ENCODE data around the gene SYT17.

Gene SYT17

DNA sequence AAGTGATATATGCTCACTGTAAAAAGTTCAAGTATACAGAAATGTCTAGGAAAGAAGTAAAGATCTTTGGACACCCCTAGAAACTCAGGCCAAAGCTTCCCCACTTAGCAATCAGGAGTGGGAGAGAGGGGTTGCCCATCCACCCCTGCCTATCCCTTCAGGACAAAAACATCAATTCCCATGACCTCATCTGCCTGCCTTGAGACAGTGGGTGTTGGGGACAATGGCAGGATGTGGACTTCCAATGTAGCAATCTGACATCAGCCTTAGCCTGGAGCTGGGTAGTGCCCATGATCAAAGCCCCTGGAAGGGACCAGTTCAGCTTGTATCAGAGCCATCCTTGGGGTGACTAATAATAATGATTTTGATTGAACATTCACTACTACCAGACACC is 36.2 kb upstream of the SYT17 start:
- no peak for TF ChIP-seq YY1 (IDR thresholded peaks at IDR 0.05; ENCODE audit: low read depth)
- TF ChIP-seq, protein P1, sequence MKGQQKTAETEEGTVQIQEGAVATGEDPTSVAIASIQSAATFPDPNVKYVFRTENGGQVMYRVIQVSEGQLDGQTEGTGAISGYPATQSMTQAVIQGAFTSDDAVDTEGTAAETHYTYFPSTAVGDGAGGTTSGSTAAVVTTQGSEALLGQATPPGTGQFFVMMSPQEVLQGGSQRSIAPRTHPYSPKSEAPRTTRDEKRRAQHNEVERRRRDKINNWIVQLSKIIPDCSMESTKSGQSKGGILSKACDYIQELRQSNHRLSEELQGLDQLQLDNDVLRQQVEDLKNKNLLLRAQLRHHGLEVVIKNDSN (IDR thresholded peaks at IDR 0.05) = no peak
- no peak for TF ChIP-seq CREB1 (IDR thresholded peaks at IDR 0.05; ENCODE audit: low read depth)
- no peak for TF ChIP-seq ZBTB7A (IDR thresholded peaks at IDR 0.05; ENCODE audit: low read depth)
- no peak for TF ChIP-seq EP300 (IDR thresholded peaks at IDR 0.05; ENCODE audit: borderline replicate concordance)
- TF ChIP-seq, protein P2, sequence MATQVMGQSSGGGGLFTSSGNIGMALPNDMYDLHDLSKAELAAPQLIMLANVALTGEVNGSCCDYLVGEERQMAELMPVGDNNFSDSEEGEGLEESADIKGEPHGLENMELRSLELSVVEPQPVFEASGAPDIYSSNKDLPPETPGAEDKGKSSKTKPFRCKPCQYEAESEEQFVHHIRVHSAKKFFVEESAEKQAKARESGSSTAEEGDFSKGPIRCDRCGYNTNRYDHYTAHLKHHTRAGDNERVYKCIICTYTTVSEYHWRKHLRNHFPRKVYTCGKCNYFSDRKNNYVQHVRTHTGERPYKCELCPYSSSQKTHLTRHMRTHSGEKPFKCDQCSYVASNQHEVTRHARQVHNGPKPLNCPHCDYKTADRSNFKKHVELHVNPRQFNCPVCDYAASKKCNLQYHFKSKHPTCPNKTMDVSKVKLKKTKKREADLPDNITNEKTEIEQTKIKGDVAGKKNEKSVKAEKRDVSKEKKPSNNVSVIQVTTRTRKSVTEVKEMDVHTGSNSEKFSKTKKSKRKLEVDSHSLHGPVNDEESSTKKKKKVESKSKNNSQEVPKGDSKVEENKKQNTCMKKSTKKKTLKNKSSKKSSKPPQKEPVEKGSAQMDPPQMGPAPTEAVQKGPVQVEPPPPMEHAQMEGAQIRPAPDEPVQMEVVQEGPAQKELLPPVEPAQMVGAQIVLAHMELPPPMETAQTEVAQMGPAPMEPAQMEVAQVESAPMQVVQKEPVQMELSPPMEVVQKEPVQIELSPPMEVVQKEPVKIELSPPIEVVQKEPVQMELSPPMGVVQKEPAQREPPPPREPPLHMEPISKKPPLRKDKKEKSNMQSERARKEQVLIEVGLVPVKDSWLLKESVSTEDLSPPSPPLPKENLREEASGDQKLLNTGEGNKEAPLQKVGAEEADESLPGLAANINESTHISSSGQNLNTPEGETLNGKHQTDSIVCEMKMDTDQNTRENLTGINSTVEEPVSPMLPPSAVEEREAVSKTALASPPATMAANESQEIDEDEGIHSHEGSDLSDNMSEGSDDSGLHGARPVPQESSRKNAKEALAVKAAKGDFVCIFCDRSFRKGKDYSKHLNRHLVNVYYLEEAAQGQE (IDR thresholded peaks at IDR 0.05; ENCODE audit: low read depth) = no peak
- no peak for TF ChIP-seq FOXM1 (IDR thresholded peaks at IDR 0.05; ENCODE audit: borderline replicate concordance, low read depth)
- no peak for TF ChIP-seq EGR1 (IDR thresholded peaks at IDR 0.05)
- TF ChIP-seq TAF1 (IDR thresholded peaks at IDR 0.05; ENCODE audit: low read depth) = no peak
- TF ChIP-seq TEAD4 (IDR thresholded peaks at IDR 0.05) = no peak

DNA sequence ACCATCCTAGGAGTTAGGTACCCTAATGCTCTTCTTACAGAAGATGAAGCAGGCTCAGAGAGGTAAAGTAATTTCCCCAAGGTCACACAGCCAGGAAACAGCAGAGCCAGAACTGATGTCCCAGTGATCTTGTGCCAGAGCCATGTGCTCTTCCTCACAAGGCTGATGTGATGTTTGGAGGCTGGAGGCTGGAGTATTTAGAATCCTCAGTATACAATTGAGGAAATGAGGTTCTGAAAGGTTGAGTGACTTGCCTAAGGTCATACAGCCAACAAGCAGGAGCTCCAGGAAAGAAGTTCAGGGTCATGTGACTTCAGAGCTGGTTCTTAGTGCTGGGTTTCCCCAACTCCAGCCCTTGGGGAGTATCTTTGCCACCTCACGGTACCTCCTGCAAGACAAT is 35.8 kb upstream of the SYT17 start:
- TF ChIP-seq ZBTB7A (IDR thresholded peaks at IDR 0.05; ENCODE audit: low read depth) = no peak
- TF ChIP-seq CREB1 (IDR thresholded peaks at IDR 0.05; ENCODE audit: low read depth) = no peak
- no peak for TF ChIP-seq TEAD4 (IDR thresholded peaks at IDR 0.05)
- TF ChIP-seq TAF1 (IDR thresholded peaks at IDR 0.05; ENCODE audit: low read depth) = no peak

DNA sequence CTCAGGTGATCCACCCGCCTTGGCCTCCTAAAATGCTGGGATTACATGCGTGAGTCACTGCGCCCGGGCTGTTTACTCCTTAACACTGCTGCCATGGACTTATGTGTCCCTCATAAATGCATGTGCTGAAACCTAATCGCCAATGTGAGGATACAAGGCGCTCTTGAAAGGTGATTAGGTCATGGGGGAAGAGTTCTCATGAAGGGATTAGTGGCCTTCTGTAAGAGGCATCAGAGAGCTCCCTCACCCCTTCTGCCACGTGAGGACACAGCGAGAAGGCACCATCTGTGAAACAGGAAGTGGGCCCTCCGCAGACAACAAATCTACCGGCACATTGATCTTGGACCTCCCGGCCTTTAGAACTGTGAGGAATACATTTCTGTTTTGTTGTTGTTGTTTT is 35.1 kb upstream of the SYT17 start:
- TF ChIP-seq, protein P2 (IDR thresholded peaks at IDR 0.05; ENCODE audit: low read depth) = no peak
- TF ChIP-seq, protein P1 (IDR thresholded peaks at IDR 0.05) = no peak
- no peak for TF ChIP-seq TCF12 (IDR thresholded peaks at IDR 0.05; ENCODE audit: low read depth)

DNA sequence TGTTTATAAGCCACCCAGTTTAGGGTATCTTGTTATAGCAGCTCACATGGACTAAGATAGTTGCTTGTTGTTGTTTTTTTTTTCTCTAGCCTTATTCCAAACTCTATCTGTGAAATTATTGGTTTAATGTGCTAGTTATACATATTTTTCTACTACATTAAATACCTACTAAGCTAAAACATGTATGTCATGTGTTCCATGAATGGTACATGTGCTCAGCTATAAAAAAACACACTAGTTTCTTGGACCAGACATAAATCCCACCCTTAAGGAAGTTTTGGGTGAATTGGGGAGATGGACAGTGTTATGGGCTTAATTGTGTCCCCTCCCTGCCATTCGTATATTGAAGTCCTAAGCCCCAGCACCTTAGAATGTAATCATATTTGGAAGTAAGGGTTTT is 34.4 kb upstream of the SYT17 start:
- TF ChIP-seq, protein P1 (IDR thresholded peaks at IDR 0.05) = no peak
- TF ChIP-seq, protein P3, sequence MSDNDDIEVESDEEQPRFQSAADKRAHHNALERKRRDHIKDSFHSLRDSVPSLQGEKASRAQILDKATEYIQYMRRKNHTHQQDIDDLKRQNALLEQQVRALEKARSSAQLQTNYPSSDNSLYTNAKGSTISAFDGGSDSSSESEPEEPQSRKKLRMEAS (IDR thresholded peaks at IDR 0.05) = no peak
- TF ChIP-seq FOXM1 (IDR thresholded peaks at IDR 0.05; ENCODE audit: borderline replicate concordance, low read depth) (no peak), NFIC (IDR thresholded peaks at IDR 0.05) (no peak)

DNA sequence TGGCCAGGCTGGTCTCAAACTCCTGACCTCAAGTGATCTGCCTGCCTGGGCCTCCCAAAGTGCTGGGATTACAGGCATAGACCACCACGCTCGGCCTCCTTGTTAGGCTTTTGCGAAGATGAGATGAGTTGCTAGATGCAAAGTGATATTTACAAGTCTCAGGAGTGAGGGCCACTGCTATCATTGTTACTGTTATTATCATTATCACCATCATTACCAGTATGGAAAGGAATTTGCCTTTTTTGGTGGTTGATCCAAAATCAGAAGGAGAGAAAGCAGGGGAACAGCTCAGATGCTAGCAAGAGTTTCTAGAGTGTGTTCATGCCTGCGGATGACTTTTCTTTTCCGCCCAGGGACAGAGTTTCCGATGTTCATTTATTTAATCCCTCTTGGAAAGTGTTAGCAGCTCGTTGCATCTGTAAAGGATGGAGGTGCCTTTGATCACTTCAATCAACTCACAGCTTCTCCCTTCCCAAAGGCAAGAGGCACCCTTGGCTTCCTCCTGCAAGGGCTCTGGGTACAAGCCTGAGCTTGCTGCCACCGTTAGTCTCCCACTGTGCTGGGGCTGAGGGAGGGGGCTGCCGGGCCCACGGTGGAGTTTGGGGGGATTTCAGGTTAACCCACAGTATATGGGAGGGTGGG is 32.7 kb upstream of the SYT17 start:
- no peak for TF ChIP-seq EP300 (IDR thresholded peaks at IDR 0.05; ENCODE audit: borderline replicate concordance)
- no peak for TF ChIP-seq ZBTB7A (IDR thresholded peaks at IDR 0.05; ENCODE audit: low read depth)
- no peak for TF ChIP-seq TEAD4 (IDR thresholded peaks at IDR 0.05)
- TF ChIP-seq, protein P1 (IDR thresholded peaks at IDR 0.05) = no peak
- no peak for TF ChIP-seq RAD21 (IDR thresholded peaks at IDR 0.05; ENCODE audit: low read depth)
- TF ChIP-seq CREB1 (IDR thresholded peaks at IDR 0.05; ENCODE audit: low read depth) = no peak
- no peak for TF ChIP-seq TAF1 (IDR thresholded peaks at IDR 0.05; ENCODE audit: low read depth)
- TF ChIP-seq, protein P3 (IDR thresholded peaks at IDR 0.05) = no peak
- no peak for TF ChIP-seq NFIC (IDR thresholded peaks at IDR 0.05)
- no peak for TF ChIP-seq EGR1 (IDR thresholded peaks at IDR 0.05)
- TF ChIP-seq, protein P2 (IDR thresholded peaks at IDR 0.05; ENCODE audit: low read depth) = no peak
- TF ChIP-seq CEBPB (IDR thresholded peaks at IDR 0.05) = no peak
- TF ChIP-seq FOXM1 (IDR thresholded peaks at IDR 0.05; ENCODE audit: borderline replicate concordance, low read depth) = no peak
- TF ChIP-seq TCF12 (IDR thresholded peaks at IDR 0.05; ENCODE audit: low read depth) = no peak
- TF ChIP-seq YY1 (IDR thresholded peaks at IDR 0.05; ENCODE audit: low read depth) = no peak
